Right renal cortex interstitium (tissue), 3 donors: ENCODE measurements around the gene TMEM120A. TPM values are rescaled to one million over a fixed set of nuclear protein-coding genes. Genes with fewer than 3 reads are reported as not detected.

ENCODE experiments used
- DNase-seq, 3 donors: peaks; one replicate each; pipeline ENCODE4 v3.0.0-alpha.2; 2013; ENCODE audit warnings: low read depth in 3 of 3, low spot score in 2 of 3
- polyA plus RNA-seq, 3 donors: library from polyadenylated mRNA; unstranded; fragments of 120-200 nt; gene quantifications; one replicate each; pipeline ENCODE4 v1.2.1, GENCODE V29; 2013; ENCODE audit not compliant: insufficient read length in 3 of 3

The TMEM120A gene
- polyA plus RNA-seq, 3 donors = 50.8 to 63.5 (median 62.2) TPM

DNA sequence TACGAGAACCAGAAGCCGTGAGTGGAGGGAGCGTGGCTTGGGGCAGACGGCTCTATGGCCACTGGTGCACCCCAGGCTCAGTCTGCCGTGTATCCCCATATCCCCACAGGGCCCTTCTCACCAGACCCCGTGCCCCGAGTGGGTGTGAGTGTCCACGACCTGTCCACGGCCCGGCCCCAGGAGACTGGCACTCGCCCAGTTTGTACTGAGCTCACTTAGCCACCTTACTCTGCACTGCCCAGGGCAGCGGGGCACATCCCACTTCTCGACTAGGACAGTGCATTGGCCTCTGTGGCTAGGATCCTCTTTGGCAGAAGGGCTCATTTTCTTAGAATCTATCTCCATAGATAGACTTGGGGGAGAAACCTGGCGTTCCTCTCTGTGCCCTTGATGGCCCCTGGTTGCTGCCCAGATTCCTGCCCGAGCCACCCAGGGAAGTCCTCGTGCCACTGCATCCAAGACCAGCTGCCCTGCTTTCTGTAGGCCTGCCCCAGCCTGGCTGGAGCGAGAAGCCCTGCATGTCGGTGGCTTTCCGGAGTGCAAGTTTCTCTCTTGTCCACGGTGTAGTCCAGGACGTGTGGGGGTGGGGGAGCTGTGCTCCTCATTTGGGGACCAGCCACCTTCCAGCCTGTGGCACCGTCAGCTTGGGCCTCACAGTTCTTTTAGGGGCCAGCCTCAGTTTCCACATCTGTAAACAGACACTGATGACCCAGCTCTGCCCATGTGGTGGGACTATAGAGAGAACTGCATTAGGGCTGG lies 11.9 kb downstream of the TMEM120A start:
- no peak for DNase-seq

DNA sequence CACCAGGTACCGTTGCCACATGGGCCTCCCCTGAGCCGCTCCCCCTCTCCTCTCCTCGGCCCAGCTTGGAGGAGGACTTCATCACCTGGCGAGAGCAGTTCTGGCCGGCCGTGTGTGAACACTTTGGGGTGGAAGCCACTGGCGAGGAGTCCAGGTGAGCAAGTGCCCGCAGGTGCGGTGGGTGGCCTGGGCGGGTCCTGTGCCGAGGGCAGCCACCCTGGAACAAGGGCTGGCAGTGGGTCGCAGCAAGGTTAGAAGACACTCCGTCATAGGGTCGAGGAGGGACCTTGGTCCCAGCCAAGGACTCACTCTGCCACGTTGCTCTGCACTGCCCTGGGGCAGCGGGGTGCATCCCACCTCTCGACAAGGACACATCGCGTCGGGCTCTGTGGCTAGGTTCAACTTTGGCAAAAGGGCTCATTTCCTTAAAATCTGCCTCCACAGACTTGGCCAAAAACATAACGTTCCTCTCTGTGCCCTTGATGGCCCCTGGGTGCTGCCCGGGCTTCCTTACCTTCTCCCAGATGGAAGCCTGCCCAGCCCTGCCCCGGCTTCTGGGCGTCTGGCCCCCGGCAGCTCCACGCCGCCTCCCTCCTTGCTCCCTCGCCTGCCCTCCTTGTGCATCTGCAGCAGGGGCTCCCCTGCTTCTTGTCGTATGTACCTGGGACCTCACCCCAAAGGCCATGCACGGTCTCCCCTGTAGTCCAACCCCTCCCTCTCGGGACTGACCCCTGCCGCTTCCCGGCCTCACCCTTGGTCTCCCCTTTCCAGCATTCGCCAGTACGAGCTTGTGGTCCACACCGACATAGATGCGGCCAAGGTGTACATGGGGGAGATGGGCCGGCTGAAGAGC lies 12.7 kb downstream of the TMEM120A start:
- DNase-seq = no peak

DNA sequence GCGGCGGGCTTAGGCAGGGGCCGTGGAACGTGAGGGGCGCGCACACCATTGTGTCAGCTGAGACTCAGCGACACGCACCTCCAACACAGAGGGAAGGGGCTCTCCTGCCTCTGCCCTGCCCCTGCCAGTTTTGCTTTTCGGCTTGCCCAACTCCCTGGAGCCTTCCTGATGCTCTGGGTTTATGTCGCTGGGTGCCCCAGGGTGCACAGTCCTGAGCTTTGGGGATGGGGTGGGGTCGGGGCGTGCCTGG lies 13.3 kb downstream of the TMEM120A start:
- no peak for DNase-seq

DNA sequence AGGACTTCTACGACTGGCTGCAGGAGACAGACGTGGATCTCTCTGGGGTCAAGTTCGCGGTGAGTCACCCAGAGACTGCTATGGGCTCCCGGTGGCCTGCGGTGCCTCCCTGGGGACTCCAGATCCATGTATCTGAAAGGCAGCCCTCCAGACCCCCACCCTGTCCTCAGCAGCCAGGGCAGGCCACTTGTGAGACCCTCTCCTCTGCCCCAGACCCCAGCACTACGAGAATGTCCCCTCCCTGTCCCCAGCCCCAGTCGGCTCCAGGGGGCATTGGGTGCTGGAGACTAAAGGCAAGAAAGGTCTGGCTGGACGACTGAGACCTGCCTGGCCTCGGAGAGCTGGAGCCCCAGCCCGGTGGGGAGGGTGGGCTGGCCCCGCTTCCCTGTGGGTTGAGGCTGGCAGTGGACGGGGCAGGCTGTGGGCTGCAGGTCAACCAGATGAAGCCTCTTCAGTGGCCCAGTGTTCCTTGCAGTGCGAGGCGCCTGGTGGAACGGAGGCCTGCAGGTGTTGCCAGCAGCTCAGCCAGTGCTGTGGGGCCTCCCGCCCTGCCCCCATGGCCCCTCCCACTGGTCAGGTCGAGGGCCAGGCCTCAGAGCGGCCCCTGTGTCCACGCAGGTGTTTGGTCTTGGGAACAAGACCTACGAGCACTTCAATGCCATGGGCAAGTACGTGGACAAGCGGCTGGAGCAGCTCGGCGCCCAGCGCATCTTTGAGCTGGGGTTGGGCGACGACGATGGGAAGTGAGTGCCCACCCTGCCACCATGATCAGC lies 13.8 kb downstream of the TMEM120A start:
- DNase-seq = no peak

DNA sequence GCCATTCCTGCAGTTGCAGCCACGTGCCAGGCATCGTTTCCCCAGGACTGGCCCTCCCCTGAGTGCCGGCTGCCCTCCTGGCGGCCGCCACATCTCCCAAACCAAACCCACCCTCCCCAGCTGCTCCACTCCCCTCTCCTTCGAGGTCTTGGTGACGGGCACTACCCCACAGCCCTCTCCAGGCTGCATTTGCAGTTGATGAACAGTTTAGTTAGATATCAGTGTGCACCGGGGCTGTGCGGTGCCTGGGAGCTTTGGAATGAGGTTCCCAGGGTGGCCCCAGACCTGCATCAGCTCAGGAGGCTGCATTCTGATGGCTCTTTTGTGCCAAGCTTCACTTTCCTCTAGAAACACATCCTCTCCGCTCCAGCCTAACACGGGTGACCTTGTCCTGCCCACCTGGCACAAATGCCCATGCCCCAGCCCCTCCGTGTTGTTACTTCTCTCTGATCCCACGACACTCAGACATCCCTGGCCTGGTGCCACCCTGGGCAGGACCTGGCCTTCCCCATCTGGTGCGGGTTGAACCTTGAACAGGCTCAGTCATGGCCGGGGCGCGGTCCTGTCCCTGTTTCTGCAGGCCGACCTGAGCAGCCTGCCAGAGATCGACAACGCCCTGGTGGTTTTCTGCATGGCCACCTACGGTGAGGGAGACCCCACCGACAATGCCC lies 14.5 kb downstream of the TMEM120A start:
- DNase-seq = no peak

DNA sequence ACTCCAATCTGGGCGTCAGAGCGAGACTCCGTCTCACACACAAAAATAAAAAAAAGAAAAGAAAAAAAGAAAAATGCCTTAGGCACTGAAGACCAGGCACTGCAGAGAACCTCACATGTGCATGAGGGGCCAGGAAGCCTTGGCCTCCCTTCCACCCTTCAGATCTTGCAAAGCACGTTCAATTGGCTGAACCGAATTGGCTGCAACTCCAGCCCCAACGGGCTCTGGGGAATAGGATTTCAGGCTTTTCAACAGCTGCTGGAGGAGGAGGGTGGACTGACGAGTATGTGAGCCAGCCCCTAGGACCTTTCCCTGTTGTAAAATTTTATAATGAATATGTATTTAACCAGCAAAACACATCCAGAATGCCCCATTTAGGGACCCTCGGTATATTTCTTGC lies 16.7 kb downstream of the TMEM120A start:
- no peak for DNase-seq

DNA sequence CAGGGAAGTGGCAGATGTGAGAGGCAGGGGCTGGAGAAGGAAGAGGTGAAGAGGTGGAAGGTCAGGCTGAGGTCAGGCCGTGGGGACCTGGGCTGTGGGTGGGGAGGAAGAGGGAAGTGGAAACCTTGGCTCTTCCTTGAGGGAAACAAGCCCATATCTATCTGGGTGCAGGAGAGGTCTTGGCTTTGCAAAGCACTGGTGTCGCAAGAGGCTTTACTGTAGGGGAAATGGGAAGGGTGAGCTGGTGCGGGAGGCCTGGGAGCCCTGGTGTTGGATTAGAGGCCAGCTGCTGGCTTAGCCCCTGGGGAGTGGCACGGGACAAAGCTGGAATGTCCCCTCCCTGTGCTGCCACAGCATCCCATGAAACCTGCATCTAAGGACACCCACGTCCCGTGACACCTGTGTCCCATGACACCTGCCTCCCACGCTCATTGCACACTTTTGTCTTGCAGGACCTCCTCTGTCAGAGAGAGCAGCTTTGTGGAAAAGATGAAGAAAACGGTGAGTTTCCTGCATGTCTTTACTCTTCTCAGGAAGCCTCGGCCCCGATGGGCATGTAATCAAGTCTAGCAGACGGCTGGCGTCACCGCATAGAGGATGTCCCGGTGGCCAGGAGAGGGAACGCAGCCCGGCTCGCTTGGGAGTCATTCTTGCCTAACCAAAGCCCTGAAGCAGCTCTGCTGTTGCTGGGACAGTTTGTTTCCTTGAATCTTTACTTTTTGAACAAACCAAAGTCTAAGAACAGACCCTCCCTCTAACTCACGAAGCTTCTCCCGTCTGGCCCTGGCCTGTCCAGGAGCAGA lies 22.2 kb downstream of the TMEM120A start:
- DNase-seq = no peak

DNA sequence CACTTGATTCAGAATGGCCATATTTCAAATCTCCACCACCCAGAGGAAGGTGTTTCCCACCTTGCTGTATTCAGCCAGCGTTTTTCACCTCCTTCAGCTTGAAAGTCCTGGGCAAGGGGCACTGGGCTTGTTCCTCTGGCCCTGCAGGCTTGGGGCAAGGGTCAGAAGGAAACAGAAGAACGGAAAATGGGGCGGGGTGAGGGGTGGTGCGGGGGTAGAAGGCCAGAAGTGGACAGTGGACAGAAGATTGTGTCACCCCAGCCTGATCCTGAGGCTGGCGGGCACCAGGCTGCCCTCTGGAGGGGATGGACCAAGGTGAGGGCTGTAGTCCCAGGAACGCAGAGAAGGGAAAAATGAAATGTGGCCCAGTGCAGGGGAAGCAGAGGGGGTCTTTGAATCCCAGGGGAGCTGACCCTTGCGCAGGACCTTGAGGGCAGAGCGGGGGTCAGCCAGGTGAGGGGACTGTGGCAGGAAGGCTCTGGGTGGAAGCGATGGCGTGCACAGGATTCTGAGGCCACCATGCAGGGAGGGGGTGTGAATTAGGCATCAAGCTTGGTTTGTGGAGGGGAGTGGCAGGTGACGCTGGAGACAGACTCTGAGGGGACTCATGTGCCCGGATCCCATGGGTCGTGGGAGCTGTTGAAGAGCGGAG lies 23.0 kb downstream of the TMEM120A start:
- no peak for DNase-seq

DNA sequence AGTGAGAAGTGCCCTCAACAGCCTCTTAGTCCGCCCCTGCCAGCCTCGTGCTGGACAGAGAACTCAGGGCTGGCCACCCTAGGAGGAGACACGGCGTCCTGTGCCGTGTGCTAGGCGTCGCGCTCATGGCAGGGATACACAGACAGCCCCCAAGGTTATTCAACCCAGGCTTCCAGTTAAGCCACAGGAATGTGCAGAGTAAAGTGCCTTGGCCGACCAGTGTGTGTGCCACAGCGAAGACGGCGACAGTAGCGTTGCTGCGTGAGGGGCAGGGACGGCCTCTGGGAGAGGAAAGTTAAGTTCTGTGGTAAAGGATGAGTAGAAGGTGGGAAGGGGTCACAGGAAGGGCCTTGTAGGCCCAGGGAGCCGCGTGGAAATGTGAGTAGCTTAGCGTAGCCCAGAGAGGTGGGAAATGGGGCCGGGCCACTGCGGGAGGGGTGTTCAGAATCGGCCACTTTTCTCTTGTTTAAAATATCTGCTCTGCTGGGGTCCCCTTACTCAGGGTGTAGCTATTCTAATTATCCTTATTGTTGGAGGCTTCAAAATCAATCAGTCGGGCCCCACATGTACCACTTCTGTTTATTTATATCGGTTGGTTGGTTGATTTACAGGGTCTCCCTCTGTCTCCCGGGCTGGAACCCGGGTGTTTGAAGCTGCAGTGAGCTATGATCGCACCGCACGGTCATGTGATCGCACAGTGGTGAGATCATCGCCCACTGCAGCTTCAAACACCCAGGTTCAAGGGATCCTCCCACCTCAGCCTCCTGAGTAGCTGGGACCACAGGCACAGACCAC lies 24.5 kb downstream of the TMEM120A start:
- no peak for DNase-seq

DNA sequence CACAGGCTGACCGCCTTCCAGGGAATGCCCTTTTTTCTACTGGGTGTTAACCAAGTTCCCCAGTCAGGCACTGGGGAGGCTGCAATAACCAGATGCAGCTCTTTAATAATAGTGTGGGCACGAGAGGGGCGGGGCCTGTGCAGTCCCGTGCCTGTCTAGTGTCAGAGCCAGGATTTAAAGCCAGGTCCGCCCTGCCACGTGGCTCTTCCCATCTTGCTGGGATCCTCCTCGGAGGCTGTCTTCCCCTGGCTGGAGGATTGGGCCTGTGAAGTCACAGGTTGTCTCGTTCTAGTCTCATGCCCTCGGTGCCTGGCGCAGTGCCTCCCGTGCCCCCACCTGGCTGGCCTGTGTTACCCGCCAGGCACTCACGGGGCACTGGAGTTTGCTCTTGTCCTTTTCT lies 25.2 kb downstream of the TMEM120A start:
- no peak for DNase-seq

DNA sequence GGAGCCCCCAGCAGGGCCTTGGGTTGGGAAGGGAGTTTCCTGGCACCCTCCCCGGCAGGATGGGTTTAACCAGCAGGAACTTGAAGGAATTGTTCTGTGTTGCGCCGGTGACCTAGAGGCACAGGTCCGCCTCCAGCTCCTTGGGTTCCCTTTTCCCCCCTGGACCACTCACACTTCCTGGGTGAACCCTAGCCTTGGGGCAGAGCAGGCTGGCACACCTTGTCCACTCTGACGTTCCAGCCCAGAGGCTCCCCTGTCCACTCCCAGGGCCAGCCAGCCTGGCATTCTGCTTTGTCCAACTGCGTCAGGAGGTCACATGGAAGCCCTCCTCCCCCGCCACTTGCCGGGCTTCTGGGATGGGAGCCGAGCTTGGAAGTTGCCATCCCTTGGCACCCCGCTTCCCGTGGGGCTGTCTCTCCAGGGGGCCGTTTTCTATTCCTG lies 25.8 kb downstream of the TMEM120A start:
- DNase-seq = no peak

DNA sequence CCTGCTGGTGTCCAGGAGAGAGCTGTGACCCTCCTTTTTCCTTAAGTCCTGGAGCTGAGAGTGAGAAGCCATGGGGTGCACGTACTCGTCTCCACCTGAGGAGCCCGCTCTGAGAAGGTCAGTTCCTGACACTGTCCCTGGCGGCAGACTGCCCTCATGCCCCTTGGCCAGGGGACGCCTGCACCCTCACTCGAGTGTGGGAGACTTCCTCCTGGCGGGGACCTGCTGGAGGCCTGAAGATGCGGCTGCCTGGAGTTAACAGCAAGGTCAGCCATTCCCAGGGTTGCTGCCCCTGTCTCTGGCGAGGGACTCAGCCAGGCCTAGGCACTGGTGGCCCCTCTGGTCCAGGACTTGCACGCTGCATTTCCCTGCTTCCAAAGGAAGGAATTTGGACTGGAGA lies 26.4 kb downstream of the TMEM120A start:
- DNase-seq = no peak

DNA sequence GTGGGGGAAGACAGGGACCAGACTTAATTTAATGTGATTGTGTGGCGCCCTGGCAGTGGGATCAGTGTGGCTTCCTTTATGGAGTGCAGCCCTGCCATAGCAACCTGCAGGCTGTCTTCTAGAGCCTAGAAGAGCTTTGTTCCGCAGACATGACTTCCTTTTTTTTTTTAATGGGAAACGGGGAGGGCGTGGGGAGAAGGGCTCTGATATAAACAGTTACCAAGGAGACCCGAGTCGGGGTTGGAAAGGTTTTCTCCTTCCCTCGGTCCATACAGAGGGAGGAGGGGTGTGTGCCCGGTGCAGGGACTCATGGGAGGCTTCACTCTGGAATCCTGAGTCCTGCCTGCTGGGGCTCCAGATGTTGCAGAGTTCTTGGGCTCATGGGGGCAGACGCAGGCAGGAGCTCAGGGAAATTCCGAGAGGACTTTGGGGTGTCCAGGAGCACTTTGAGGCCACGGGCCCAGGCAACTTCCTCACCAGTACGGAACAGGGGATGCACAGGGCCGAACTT lies 26.9 kb downstream of the TMEM120A start:
- peak in 1 of 3 donors; percentile 61 for DNase-seq

DNA sequence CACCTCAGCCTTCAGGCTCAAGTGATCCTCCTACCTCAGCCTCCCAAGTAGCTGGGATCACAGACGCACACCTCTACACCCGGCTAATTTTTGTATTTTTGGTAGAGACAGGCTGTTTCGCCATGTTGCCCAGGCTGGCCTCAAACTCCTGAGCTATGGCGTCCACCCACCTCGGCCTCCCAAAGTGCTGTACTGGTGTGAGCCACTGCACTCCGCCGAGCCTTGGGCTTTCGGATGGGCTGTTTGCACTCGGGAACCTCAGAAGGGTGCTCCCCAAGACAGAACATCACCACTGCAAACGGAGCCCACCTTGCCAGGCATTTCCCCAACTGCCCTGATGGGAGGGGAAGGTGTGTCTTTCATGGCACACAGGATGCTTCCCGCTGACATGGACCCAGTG lies 27.3 kb downstream of the TMEM120A start:
- DNase-seq = no peak

DNA sequence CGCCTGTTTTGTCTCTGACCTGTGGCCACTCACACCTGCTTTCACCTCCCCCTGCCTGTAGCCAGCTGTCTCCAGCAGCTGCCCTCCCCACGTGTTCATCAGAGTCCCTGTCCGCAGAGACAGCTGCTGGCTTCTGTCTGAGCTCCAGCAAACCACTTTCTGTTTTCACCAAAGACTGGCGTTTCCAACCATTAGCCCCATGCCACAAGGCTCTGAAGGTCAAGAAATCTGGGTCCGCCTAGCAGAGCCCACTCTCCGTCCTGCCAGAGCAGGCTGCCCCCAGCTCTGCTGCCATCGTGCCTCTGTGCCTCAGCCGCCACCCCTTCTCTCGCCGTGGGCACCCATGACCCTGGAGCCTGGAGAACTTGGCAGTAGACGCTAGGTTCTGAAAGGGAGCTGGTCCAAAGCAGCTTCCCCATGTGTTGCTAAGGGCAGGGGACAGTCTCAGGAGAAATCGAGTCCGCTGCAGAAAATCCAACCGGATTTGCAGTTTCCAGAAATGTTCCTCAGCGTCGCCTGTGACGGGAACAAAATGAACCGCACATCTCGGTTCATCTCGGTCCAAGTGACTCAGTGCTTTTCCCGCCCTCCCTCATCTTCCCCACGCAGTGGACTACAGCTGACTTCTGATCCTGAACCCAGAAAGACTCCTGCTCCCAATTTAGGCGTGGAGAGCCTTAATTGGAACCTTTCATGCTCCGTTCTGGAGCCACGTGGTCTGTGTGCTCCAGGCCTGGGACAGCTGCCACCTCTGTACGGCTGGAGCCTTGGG lies 28.0 kb downstream of the TMEM120A start:
- DNase-seq = no peak

DNA sequence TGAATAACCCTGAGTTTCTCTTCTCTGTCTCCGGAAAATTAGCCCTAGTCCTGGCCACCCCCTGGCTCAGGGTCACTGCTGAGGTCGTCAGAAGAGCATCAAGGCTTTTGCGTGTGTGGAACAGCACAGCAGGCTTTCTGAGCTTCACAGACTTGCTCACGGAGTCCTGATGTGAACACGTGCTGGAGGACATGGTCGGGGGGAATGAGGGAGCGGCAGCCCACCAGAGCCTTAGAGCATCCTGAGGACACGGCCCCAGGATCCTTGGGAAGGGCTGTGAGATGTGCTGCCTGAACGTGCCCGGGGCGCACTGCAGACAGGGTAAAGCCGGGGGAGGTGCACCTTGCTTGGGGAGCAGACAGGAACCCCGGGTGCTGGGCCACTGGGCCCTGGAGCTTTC lies 28.8 kb downstream of the TMEM120A start:
- DNase-seq = no peak

DNA sequence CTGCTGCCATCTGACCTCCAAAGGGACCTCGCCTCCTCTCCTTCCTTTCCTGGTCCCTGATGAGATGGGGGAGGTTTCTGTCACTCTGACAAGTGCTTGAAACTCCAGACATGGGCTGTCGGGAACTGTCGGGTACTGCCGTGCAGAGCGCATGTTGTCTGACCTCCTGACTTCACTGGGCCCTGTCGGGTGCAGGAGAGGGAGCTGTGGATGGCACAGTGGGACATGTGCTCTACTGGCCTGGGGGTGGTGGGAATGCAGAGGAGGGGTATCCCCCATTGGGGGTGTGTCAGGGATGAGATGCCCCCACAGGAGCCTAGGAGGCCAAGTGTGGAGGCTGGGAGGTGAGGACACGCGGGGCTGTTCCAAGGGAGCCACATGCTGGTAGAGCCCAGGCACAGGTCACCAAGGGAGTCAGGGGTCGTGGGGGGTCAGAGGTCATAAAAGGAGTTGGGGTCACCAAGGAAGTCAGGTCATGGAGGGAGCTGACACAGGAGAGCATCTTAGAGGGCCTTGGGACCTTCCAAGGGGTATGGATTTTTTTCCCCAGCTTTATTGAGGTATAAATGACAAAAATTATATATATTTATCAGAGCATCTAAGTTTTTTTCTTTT lies 30.9 kb downstream of the TMEM120A start:
- DNase-seq = no peak
